Type B pancreatic cell (in vitro differentiated cells): ENCODE measurements around the gene ZSWIM2. TPM values are rescaled to one million over a fixed set of nuclear protein-coding genes. Genes with fewer than 3 reads are reported as not detected.
"Not testable (repeated sequence)": the region's sequence is repeated elsewhere in the genome, so short reads cannot be mapped to it uniquely, and the experiment has no call there.

ENCODE experiments used
- DNase-seq: peaks from one replicate; pipeline ENCODE4 v3.0.0; 2021; ENCODE audit warnings: mixed read lengths; ENCODE audit not compliant: unreplicated experiment; ENCODE audit errors: extremely low spot score
- H3K27ac Mint-ChIP-seq: 2 replicates; pipeline ENCODE4 v1.8.0; 2021; ENCODE audit warnings: mild to moderate bottlenecking, mixed read lengths
- H3K27me3 Mint-ChIP-seq: 2 replicates; pipeline ENCODE4 v1.8.0; 2021; ENCODE audit warnings: mixed read lengths
- H3K36me3 Mint-ChIP-seq: 2 replicates; pipeline ENCODE4 v1.8.0; 2021; ENCODE audit warnings: mixed read lengths
- H3K4me1 Mint-ChIP-seq: one replicate; pipeline ENCODE4 v1.8.0; 2021; ENCODE audit warnings: mixed read lengths; ENCODE audit not compliant: unreplicated experiment
- H3K4me3 Mint-ChIP-seq: 2 replicates; pipeline ENCODE4 v1.8.0; 2021; ENCODE audit warnings: mild to moderate bottlenecking, mixed read lengths
- H3K9me3 Mint-ChIP-seq: 2 replicates; pipeline ENCODE4 v1.8.0; 2021; ENCODE audit warnings: mixed read lengths
- total RNA-seq: library from RNA; stranded (reverse); gene quantifications from 2 replicates; pipeline ENCODE4 v1.2.1, GENCODE V29; 2021; ENCODE audit warnings: low replicate concordance
- TF ChIP-seq, protein P1 (sequence below): fragments of 200-600 bp; sonication (generic); conservative IDR thresholded peaks from 2 replicates; pipeline ENCODE4 v1.5.0; 2021; ENCODE audit warnings: antibody characterized with exemption, mild to moderate bottlenecking

ZSWIM2 gene
- total RNA-seq, 1 donor from 2014 or later: not detected

DNA sequence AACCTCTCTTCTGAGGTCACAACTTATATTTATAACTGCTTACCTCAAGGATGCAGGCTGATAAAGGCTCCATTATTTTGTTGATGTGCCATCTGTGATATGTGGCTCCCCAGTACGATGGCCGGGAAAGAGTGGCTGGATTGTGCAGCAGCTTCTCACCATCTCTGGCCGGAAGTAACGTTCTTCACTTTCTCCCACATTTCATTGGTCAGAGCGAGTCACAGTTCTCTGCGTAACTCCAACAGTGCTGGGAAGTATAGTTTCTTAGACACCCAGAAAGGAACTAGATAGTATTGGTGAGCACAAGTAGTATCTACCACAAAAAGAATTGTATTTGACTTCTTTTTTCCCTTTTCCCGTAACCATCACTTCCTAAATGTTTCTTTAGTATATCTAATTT lies 28.7 kb downstream of the ZSWIM2 start:
- no peak overlapping the region for H3K27ac Mint-ChIP-seq
- no peaks in the 10 kb centered on the region for H3K36me3 Mint-ChIP-seq
- no peak for DNase-seq
- peaks cover 2% of the 10 kb centered on the region for H3K27me3 Mint-ChIP-seq
- TF ChIP-seq, protein P1, sequence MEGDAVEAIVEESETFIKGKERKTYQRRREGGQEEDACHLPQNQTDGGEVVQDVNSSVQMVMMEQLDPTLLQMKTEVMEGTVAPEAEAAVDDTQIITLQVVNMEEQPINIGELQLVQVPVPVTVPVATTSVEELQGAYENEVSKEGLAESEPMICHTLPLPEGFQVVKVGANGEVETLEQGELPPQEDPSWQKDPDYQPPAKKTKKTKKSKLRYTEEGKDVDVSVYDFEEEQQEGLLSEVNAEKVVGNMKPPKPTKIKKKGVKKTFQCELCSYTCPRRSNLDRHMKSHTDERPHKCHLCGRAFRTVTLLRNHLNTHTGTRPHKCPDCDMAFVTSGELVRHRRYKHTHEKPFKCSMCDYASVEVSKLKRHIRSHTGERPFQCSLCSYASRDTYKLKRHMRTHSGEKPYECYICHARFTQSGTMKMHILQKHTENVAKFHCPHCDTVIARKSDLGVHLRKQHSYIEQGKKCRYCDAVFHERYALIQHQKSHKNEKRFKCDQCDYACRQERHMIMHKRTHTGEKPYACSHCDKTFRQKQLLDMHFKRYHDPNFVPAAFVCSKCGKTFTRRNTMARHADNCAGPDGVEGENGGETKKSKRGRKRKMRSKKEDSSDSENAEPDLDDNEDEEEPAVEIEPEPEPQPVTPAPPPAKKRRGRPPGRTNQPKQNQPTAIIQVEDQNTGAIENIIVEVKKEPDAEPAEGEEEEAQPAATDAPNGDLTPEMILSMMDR: no peak
- no peaks in the 10 kb centered on the region for H3K9me3 Mint-ChIP-seq
- no peak overlapping the region for H3K4me3 Mint-ChIP-seq
- H3K4me1 Mint-ChIP-seq: peaks cover 13% of the 10 kb centered on the region

DNA sequence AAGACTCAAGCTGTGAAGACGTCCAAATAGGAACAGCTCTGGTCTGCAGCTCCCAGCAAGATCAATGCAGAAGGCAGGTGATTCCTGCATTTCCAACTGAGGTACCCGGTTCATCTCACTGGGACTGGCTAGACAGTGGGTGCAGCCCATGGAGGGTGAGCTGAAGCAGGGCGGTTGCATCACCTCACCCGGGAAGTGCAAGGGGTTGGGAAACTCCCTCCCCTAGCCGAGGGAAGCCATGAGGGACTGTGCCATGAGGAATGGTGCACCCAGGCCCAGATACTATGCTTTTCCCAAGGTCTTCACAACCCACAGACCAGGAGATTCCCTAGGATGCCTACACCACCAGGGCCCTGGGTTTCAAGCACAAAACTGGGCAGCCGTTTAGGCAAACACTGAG lies 37.2 kb downstream of the ZSWIM2 start:
- H3K27me3 Mint-ChIP-seq, H3K27ac Mint-ChIP-seq, H3K9me3 Mint-ChIP-seq, H3K4me1 Mint-ChIP-seq, H3K36me3 Mint-ChIP-seq, DNase-seq, H3K4me3 Mint-ChIP-seq: not testable (repeated sequence)

DNA sequence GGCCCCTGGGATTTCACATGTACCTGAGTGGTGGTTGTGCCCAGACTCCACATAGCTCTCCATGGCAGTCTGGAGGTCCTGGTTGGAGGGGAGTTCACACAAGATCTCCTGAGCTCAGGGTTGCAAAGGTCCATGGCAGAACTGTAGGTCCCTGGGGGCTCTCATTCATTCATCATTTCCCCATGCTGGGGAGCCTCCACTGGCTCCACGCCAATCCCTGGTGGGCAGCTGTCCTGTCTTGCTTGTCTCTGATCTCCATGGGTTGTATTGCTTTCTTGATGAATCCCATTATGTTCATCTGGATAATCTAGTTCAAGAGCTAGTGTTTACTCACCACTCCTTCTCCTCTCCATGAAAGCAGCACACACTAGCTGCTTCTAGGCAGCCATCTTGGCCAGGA lies 42.4 kb downstream of the ZSWIM2 start:
- TF ChIP-seq, protein P1: no peak
- Mint-ChIP-seq H3K4me3 (no peak overlapping the region), H3K27me3 (no peaks in the 10 kb centered on the region), H3K36me3 (no peaks in the 10 kb centered on the region), H3K4me1 (no peaks in the 10 kb centered on the region), H3K27ac (no peak overlapping the region), H3K9me3 (peaks cover 16% of the 10 kb centered on the region)
- no peak for DNase-seq

DNA sequence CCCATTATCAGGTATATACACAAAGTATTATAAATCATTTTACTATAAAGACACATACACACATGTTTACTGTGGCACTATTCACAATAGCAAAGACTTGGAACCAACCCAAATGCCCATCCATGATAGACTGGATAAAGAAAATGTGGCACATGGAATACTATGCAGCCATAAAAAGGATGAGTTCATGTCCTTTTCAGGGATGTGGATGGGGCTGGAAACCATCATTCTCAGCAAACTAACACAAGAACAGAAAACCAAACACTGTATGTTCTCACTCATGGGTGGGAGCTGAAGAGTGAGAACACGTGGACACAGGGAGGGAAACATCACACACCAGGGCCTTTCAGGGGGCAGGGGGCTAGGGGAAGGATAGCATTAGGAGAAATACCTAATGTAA lies 50.4 kb downstream of the ZSWIM2 start:
- not testable (repeated sequence) for H3K36me3 Mint-ChIP-seq, H3K27ac Mint-ChIP-seq, H3K4me1 Mint-ChIP-seq, H3K27me3 Mint-ChIP-seq, H3K4me3 Mint-ChIP-seq, H3K9me3 Mint-ChIP-seq, DNase-seq

DNA sequence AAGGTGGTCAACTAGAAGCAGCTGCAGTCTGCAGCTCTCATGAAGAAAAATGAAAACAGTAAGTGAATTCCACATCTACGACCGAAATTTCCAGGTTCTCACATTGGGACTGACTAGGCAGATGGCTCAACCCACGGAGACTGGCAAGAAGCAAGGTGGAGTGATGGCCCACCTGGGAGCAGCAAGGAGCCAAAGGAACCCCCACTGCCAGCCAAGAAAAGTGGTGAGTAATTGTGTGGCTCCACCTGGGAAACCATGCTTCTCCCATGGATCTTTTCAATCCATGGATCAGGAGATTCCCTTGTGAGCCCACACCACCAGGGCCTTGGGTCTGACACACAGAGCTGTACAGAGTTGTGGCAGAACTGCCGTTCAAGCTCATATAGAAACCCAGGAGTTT lies 64.0 kb downstream of the ZSWIM2 start:
- Mint-ChIP-seq H3K4me1 (no peaks in the 10 kb centered on the region), H3K4me3 (no peak overlapping the region), H3K27ac (no peak overlapping the region), H3K9me3 (peaks cover 5% of the 10 kb centered on the region), H3K36me3 (no peaks in the 10 kb centered on the region), H3K27me3 (no peaks in the 10 kb centered on the region)
- DNase-seq: no peak
- TF ChIP-seq, protein P1: no peak

DNA sequence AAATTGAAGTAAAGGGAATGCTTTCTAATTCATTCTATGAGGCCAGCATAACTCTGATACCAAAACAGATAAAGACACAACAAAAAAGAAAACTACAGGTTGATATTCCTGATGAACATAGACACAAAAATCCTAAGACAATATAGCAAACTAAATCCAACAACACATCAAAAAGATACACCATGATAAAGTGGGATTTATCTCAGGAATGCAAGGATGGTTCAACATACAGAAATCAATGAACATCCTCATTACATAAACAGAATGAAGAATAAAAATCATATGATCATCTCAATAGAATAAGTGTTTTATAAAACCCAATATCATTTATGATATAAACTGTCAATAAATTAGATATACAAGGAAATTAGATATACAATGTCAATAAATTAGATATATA lies 65.7 kb downstream of the ZSWIM2 start:
- peaks cover 5% of the 10 kb centered on the region for H3K9me3 Mint-ChIP-seq
- no peaks in the 10 kb centered on the region for H3K36me3 Mint-ChIP-seq
- DNase-seq: no peak
- TF ChIP-seq, protein P1: no peak
- no peak overlapping the region for H3K4me3 Mint-ChIP-seq
- no peaks in the 10 kb centered on the region for H3K4me1 Mint-ChIP-seq
- no peak overlapping the region for H3K27ac Mint-ChIP-seq
- H3K27me3 Mint-ChIP-seq: no peaks in the 10 kb centered on the region

DNA sequence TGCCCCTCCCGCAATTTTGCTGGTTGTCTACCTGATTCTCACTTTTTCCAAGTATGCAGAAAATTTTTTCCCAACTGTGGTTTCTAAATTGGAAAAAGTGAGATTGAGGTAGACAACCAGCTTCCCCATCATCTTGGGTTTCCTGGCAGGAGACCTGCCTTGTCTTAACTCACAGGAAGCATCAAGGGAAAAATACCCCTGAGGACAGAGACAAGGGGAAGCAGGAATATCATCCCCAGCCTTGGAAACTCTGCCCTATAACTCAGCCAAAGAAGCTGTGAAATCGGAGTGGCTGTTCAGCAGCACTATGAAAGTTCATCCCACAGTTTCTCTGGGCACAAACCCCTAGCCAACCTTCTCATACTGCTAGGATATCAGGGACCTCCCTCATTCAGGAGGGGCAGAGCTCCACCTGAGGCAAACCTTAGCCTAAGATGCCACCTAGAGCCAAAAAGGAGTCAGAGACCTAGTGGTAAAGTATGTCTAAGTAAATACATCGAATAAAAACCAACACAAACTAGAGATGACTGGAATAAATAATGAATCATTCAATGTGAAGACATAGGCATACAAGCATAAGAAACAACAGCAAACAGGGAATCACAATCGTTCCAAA lies 68.2 kb downstream of the ZSWIM2 start:
- H3K27me3 Mint-ChIP-seq: no peaks in the 10 kb centered on the region
- H3K4me3 Mint-ChIP-seq: no peak overlapping the region

More for the DNA sequence above, 68.2 kb downstream of the ZSWIM2 start:
- no peak for DNase-seq
- TF ChIP-seq, protein P1: peak; percentile 24
- H3K9me3 Mint-ChIP-seq: peaks cover 5% of the 10 kb centered on the region
- H3K4me1 Mint-ChIP-seq: no peaks in the 10 kb centered on the region
- no peak overlapping the region for H3K27ac Mint-ChIP-seq
- no peaks in the 10 kb centered on the region for H3K36me3 Mint-ChIP-seq
